ENCODE results near the gene FOXF1.

FOXF1 gene

DNA sequence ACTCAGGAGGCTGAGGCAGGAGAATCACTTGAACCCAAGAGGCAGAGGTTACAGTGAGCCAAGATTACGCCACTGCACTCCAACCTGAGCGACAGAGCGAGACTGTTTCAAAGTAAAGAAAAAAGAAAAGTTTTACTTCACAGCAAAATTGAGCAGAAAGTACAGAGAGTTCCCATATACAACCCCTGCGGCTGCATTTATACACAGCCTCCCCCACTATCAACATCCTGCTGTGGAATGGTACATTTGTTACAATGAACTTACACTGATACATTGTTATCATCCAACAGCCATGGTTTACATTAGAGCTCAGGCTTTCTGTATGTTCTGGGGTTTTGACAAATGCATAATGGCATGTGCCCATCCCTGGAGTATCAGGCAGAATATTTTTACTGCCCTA is 47.3 kb downstream of the FOXF1 start:
- TF ChIP-seq, protein P1, sequence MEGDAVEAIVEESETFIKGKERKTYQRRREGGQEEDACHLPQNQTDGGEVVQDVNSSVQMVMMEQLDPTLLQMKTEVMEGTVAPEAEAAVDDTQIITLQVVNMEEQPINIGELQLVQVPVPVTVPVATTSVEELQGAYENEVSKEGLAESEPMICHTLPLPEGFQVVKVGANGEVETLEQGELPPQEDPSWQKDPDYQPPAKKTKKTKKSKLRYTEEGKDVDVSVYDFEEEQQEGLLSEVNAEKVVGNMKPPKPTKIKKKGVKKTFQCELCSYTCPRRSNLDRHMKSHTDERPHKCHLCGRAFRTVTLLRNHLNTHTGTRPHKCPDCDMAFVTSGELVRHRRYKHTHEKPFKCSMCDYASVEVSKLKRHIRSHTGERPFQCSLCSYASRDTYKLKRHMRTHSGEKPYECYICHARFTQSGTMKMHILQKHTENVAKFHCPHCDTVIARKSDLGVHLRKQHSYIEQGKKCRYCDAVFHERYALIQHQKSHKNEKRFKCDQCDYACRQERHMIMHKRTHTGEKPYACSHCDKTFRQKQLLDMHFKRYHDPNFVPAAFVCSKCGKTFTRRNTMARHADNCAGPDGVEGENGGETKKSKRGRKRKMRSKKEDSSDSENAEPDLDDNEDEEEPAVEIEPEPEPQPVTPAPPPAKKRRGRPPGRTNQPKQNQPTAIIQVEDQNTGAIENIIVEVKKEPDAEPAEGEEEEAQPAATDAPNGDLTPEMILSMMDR (IDR thresholded peaks at IDR 0.05; ENCODE audit: insufficient read depth, low read depth, low read length, missing control alignments), result no peak
- H3K4me3 ChIP-seq (ENCODE audit: low read length), result no peak overlapping the region
- no peak for DNase-seq (ENCODE audit: low read depth)

DNA sequence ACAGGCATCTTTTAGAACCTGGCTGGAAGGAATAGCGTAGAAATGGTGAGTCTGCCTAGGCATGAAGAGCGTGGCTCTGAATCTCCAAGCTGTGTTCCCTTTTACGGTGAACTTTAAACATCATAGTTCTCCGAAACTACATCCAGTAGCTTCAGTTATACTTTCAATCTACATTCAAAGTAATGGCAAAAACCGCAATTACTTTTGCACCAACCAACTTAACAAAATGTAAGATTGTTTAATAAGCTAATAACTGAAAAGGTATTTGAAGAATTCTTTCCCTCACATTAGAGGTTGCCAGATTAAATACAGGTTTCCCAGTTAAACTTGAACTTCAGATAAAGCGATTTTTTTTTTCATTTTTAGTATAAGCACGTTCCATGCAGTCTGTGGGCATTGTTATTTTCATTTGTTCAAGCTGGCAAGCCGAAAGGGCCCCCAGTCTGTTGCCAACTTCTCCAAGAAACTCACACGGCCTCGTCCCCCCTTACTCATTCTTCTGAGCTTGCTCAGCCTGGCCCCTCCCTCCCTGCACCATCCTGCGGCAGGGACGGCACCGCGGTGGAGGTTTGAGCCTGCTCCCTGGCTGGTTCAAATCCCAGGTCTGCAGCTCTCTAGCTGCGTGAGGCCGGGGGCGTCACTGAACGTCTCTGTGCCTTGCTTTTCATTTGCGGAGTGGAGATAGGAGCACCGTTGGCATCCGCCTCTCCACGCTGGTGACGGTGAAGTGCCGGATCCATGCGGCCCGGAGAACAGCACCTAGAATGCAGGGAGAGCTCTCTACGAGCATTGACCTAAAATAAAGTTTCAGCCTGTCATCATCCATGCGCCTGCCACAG is 48.2 kb downstream of the FOXF1 start:
- TF ChIP-seq, protein P1 (IDR thresholded peaks at IDR 0.05; ENCODE audit: insufficient read depth, low read depth, low read length, missing control alignments), result no peak
- DNase-seq (ENCODE audit: low read depth), result no peak
- no peak overlapping the region for H3K4me3 ChIP-seq (ENCODE audit: low read length)

DNA sequence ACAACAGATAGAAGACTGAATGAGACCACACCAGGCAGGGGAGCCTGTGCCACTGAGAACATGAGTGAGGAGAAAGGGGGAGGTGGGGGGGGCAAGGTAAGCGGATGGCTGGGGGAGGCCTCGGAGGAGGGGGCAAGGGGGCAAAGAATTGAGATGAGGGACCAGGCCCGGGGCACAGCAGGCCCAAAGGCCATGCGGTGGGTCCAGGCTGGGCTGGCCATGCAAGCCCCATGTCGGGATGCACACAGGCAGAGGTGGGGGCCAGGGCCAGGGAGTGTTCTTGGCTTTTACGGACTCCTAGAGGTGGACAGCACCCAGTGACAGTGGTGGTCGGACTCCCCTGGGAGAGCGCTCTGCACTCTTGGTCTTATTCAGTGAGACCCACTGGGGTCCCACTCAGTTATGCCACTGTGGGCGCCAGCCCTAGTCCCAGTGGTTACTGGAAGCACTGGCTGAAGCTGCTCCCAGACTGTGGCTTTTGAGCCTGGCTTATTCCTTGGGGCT is 49.5 kb downstream of the FOXF1 start:
- no peak overlapping the region for H3K4me3 ChIP-seq (ENCODE audit: low read length)
- DNase-seq (ENCODE audit: low read depth), result no peak
- TF ChIP-seq, protein P1 (IDR thresholded peaks at IDR 0.05; ENCODE audit: insufficient read depth, low read depth, low read length, missing control alignments), result no peak

DNA sequence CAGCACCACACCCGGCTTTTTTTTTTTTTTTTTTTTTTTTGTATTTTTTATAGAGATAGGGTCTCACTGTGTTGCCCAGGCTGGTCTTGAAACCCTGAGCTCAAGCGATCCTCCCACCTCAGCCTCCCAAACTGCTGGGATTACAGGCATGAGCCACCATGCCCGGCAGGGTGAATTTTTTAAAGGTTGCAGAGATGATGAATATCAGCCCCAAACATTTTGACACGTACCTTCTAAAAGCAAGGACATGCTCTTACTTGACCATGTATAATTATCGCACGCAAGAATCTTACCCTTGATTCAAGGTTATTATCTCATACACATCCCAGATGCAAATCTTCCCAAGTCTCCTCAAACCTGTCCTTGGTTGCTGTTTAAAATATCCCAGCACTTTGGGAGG is 52.0 kb downstream of the FOXF1 start:
- peak; percentile 55 for DNase-seq (ENCODE audit: low read depth)
- TF ChIP-seq, protein P1 (IDR thresholded peaks at IDR 0.05; ENCODE audit: insufficient read depth, low read depth, low read length, missing control alignments), result no peak
- no peak overlapping the region for H3K4me3 ChIP-seq (ENCODE audit: low read length)

DNA sequence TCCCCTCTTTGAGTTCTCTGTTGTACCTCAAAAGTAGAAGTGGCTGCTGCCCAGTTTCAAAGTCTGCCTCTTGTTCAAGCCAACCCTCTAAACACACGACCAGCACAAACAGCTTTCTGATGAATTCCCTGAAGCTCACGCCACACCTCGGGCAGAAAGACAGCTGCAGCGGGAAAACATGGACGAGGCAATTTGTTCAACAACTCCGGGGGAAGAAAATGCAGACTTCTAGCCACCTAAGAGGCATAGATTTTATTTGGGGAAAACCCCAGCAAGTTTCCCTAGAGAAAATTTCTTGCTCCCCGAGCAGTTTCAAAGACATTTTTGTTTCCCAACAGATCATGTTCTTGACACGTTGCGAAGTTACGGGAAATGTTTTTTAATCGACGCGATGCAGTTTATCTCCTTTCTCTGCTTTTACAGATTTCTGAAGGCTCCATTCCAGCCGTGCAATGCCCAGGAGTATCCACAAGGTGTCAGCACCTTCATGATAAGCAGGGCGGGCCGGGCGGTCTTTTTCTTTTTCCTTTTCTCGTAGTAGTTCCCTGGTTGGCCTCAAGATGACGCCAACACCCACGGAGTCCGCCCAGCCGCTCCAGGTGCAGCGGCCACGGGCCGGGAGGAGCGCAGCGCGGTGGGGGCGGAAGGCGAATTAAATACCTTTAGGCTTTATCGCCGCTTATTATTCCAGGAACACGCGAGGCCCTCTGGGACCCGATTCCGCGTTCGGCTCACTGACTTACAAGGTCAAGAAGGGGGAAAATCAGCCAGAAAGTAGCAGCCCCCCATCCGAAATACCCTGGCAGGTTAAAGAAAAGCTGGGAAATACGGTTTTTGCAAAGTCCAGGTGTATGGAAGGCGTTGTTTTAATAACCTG is 53.4 kb downstream of the FOXF1 start:
- TF ChIP-seq, protein P1 (IDR thresholded peaks at IDR 0.05; ENCODE audit: insufficient read depth, low read depth, low read length, missing control alignments), result peak; percentile 100
- H3K4me3 ChIP-seq (ENCODE audit: low read length), result peak overlapping the region; percentile 22
- DNase-seq (ENCODE audit: low read depth), result peak; percentile 89
